H9 (cell line): ENCODE measurements around the gene PIAS4. TPM values are rescaled to one million over a fixed set of nuclear protein-coding genes. Genes with fewer than 3 reads are reported as not detected.

ENCODE experiments used
- DNase-seq: peaks from one replicate; pipeline ENCODE4 v3.0.0-alpha.2; 2017
- H2AFZ ChIP-seq: one replicate; pipeline ENCODE4 v1.6.1; 2013; ENCODE audit warnings: mild to moderate bottlenecking, low read length, control low read depth, moderate library complexity
- H2AK5ac ChIP-seq: 2 replicates; pipeline ENCODE4 v1.6.1; 2013; ENCODE audit warnings: low read length, control low read depth, mixed read lengths; ENCODE audit not compliant: insufficient read length
- H2BK120ac ChIP-seq: one replicate; pipeline ENCODE4 v1.6.1; 2013; ENCODE audit warnings: low read depth, mild to moderate bottlenecking, low read length, control low read depth, inconsistent platforms; ENCODE audit not compliant: poor library complexity, severe bottlenecking
- H2BK12ac ChIP-seq: 2 replicates; pipeline ENCODE4 v1.6.1; 2013; ENCODE audit warnings: low read length, control low read depth, mixed read lengths, low read depth; ENCODE audit not compliant: insufficient read length
- H2BK15ac ChIP-seq: 2 replicates; pipeline ENCODE4 v1.6.1; 2013; ENCODE audit warnings: low read depth, low read length, control low read depth
- H2BK20ac ChIP-seq: one replicate; pipeline ENCODE4 v1.6.1; 2013; ENCODE audit warnings: low read depth, mild to moderate bottlenecking, low read length, control low read depth, inconsistent platforms; ENCODE audit not compliant: poor library complexity, severe bottlenecking
- H2BK5ac ChIP-seq: 2 replicates; pipeline ENCODE4 v1.6.1; 2013; ENCODE audit warnings: low read length, control low read depth, mixed read lengths; ENCODE audit not compliant: insufficient read length
- H3K14ac ChIP-seq: 2 replicates; pipeline ENCODE4 v1.6.1; 2013; ENCODE audit warnings: low read length, control low read depth; ENCODE audit not compliant: insufficient read depth
- H3K18ac ChIP-seq: 2 replicates; pipeline ENCODE4 v1.6.1; 2013; ENCODE audit warnings: low read depth, mild to moderate bottlenecking, mixed read lengths, low read length, control low read depth; ENCODE audit not compliant: insufficient read length
- H3K23ac ChIP-seq: 2 replicates; pipeline ENCODE4 v1.6.1; 2013; ENCODE audit warnings: low read length, control low read depth, mixed read lengths, low read depth; ENCODE audit not compliant: insufficient read length
- H3K23me2 ChIP-seq: 2 replicates; pipeline ENCODE4 v1.6.1; 2013; ENCODE audit warnings: low read depth, mild to moderate bottlenecking, mixed read lengths, low read length, control low read depth; ENCODE audit not compliant: insufficient read length, poor library complexity, severe bottlenecking
- H3K27ac ChIP-seq: 2 replicates; pipeline ENCODE4 v1.5.1; 2013; ENCODE audit warnings: low read length, control low read depth, mixed read lengths, low read depth; ENCODE audit not compliant: insufficient read length
- H3K27me3 ChIP-seq: 2 replicates; pipeline ENCODE4 v1.6.1; 2013; ENCODE audit warnings: low read length, control low read depth, inconsistent platforms; ENCODE audit not compliant: insufficient read depth
- H3K4ac ChIP-seq: 2 replicates; pipeline ENCODE4 v1.6.1; 2013; ENCODE audit warnings: low read depth, mild to moderate bottlenecking, control low read depth, inconsistent platforms, low read length, moderate library complexity
- H3K4me1 ChIP-seq: 2 replicates; pipeline ENCODE4 v1.6.1; 2013; ENCODE audit warnings: low read length, control low read depth, inconsistent platforms; ENCODE audit not compliant: insufficient read depth
- H3K4me2 ChIP-seq: 2 replicates; pipeline ENCODE4 v1.6.1; 2013; ENCODE audit warnings: low read length, control low read depth, mixed read lengths; ENCODE audit not compliant: insufficient read length, insufficient read depth
- H3K56ac ChIP-seq: 2 replicates; pipeline ENCODE4 v1.6.1; 2013; ENCODE audit warnings: low read depth, mild to moderate bottlenecking, mixed read lengths, low read length, control low read depth; ENCODE audit not compliant: insufficient read length
- H3K79me1 ChIP-seq: 2 replicates; pipeline ENCODE4 v1.6.1; 2013; ENCODE audit warnings: low read depth, mild to moderate bottlenecking, moderate library complexity, low read length, control low read depth, inconsistent platforms; ENCODE audit not compliant: insufficient read depth, poor library complexity, severe bottlenecking
- H3K79me2 ChIP-seq: 2 replicates; pipeline ENCODE4 v1.6.1; 2013; ENCODE audit warnings: low read length, control low read depth, inconsistent platforms; ENCODE audit not compliant: insufficient read depth
- H3K9ac ChIP-seq: 2 replicates; pipeline ENCODE4 v1.6.1; 2013; ENCODE audit warnings: low read length, control low read depth, mixed read lengths; ENCODE audit not compliant: insufficient read length; ENCODE audit errors: extremely low read depth
- H3K9me3 ChIP-seq: one replicate; pipeline ENCODE4 v1.6.1; 2013; ENCODE audit warnings: low read depth, low read length, inconsistent platforms; ENCODE audit not compliant: control insufficient read depth
- H3T11ph ChIP-seq: one replicate; pipeline ENCODE4 v1.6.1; 2013; ENCODE audit warnings: mild to moderate bottlenecking, low read length, control low read depth, inconsistent platforms
- H4K20me1 ChIP-seq: one replicate; pipeline ENCODE4 v1.6.1; 2013; ENCODE audit not compliant: control insufficient read depth, insufficient read length, insufficient read depth
- H4K5ac ChIP-seq: 2 replicates; pipeline ENCODE4 v1.6.1; 2013; ENCODE audit warnings: low read depth, mild to moderate bottlenecking, mixed read lengths, low read length, control low read depth; ENCODE audit not compliant: insufficient read length
- H4K8ac ChIP-seq: replicated peaks from 2 replicates; pipeline ENCODE4 v1.6.1; 2013; ENCODE audit warnings: low read length, control low read depth, mixed read lengths, low read depth; ENCODE audit not compliant: insufficient read length
- H4K91ac ChIP-seq: 2 replicates; pipeline ENCODE4 v1.6.1; 2013; ENCODE audit warnings: low read depth, mild to moderate bottlenecking, moderate library complexity, mixed read lengths, low read length, control low read depth; ENCODE audit not compliant: insufficient read length
- H3K27ac Mint-ChIP-seq, 3 experiments: 2 replicates in 2 of 3; 3 replicates in 1 of 3; pipeline ENCODE4 v1.8.0; 2020 to 2021; ENCODE audit warnings: mixed read lengths in 3 of 3, mild to moderate bottlenecking in 1 of 3, moderate library complexity in 1 of 3
- H3K27me3 Mint-ChIP-seq: 2 replicates; pipeline ENCODE4 v1.8.0; 2021; ENCODE audit warnings: low read depth, mild to moderate bottlenecking, moderate library complexity, mixed read lengths
- H3K36me3 Mint-ChIP-seq, 3 experiments: 2 replicates in 2 of 3; 3 replicates in 1 of 3; pipeline ENCODE4 v1.8.0; 2020 to 2021; ENCODE audit warnings: low read depth in 3 of 3, mixed read lengths in 3 of 3; ENCODE audit not compliant: insufficient read depth in 1 of 3
- H3K4me1 Mint-ChIP-seq, 2 experiments: 2 replicates each; pipeline ENCODE4 v1.8.0; 2020; ENCODE audit warnings: mixed read lengths in 2 of 2
- H3K4me3 Mint-ChIP-seq, 2 experiments: 2 replicates in 1 of 2; 3 replicates in 1 of 2; pipeline ENCODE4 v1.8.0; 2020 to 2021; ENCODE audit warnings: mild to moderate bottlenecking in 2 of 2, mixed read lengths in 2 of 2, moderate library complexity in 1 of 2
- H3K9me3 Mint-ChIP-seq, 2 experiments: 2 replicates in 1 of 2; 3 replicates in 1 of 2; pipeline ENCODE4 v1.8.0; 2020; ENCODE audit warnings: mild to moderate bottlenecking in 2 of 2, mixed read lengths in 2 of 2, moderate library complexity in 1 of 2
- CTCF ChIP-seq: fragments of 200-600 bp; sonication (generic); conservative IDR thresholded peaks from 3 replicates; pipeline ENCODE4 v1.8.0; 2021; ENCODE audit warnings: antibody characterized with exemption, mild to moderate bottlenecking
- WGBS: extraction: QIAGEN DNeasy Blood & Tissue Kit; methylation state at CpG from one replicate; pipeline ENCODE4 v1.1.7; 2013; ENCODE audit warnings: missing lambda C conversion rate, low lambda C conversion rate, mixed read lengths; ENCODE audit not compliant: insufficient read length; ENCODE audit errors: extremely low coverage; 5-methylcytosine and 5-hydroxymethylcytosine counted together
- total RNA-seq: library from RNA; stranded (reverse); gene quantifications from 2 replicates; pipeline ENCODE4 v1.2.1, GENCODE V29; 2021

Gene PIAS4
- total RNA-seq, 1 experiment from 2014 or later = 52.0 TPM

- no peak overlapping the region for H3K4me2 ChIP-seq
- H3K56ac ChIP-seq = no peak overlapping the region
- no CpG with 5 or more reads among the region's 11 CpGs for WGBS
- no peak overlapping the region; the same call in 1 of the 2 replicates for H3K14ac ChIP-seq
- H2BK15ac ChIP-seq = no peak overlapping the region
- H4K8ac ChIP-seq = no peak overlapping the region
- H2AFZ ChIP-seq = no peak overlapping the region
- no peak overlapping the region for H2BK20ac ChIP-seq
- H3K9me3 ChIP-seq = no peaks in the 10 kb centered on the region
- Mint-ChIP-seq H3K9me3 (no peaks in the 10 kb centered on the region; a peak in 1 of 5 replicates), H3K27ac (no peak overlapping the region), H3K27me3 (no peaks in the 10 kb centered on the region), H3K36me3 (peaks cover 11 to 58% (median 45%) of the 10 kb centered on the region in 3 experiments), H3K4me3 (no peak overlapping the region), H3K4me1 (no peaks in the 10 kb centered on the region)
- H3K27ac ChIP-seq = no peak overlapping the region
- no peak overlapping the region for H3K18ac ChIP-seq
- no peak overlapping the region for H2BK5ac ChIP-seq
- H4K91ac ChIP-seq = no peak overlapping the region
- no peak overlapping the region for H3K9ac ChIP-seq
- H2AK5ac ChIP-seq = no peak overlapping the region
- H2BK12ac ChIP-seq = no peak overlapping the region
- no peak overlapping the region for H4K5ac ChIP-seq
- peaks cover 4% of the 10 kb centered on the region; the same call in 1 of the 2 replicates for H3K79me2 ChIP-seq
- no peak overlapping the region for H3K4ac ChIP-seq
- no peak for TF ChIP-seq CTCF
- H3K23me2 ChIP-seq = no peaks in the 10 kb centered on the region
- DNase-seq = no peak
- H3T11ph ChIP-seq = no peak overlapping the region
- no peaks in the 10 kb centered on the region for H4K20me1 ChIP-seq
- H2BK120ac ChIP-seq = no peak overlapping the region
- no peaks in the 10 kb centered on the region for H3K27me3 ChIP-seq
- H3K23ac ChIP-seq = no peak overlapping the region
- no peaks in the 10 kb centered on the region for H3K79me1 ChIP-seq
- H3K4me1 ChIP-seq = no peaks in the 10 kb centered on the region
Observed at GRCh38 chr19:4025317-4025716, 17.8 kb downstream of the PIAS4 start.
